GM19397 (cell line): ENCODE measurements around the gene CDS2.
"Not testable (repeated sequence)": the region's sequence is repeated elsewhere in the genome, so short reads cannot be mapped to it uniquely, and the experiment has no call there.

Experiments used
- ATAC-seq: cut with Tn5 transposase; IDR thresholded peaks from one replicate; pipeline ENCODE4 v1.9.1; 2021; ENCODE audit warnings: mild to moderate bottlenecking, moderate library complexity; ENCODE audit not compliant: unreplicated experiment

CDS2 gene

GRCh38 chr20:5126512-5127203, at the start of gene CDS2:
Gene CDS2, plus strand, starts transcription at chr20:5127008. Its CDS starts 85 bp downstream, at chr20:5127093.
- ATAC-seq: peak; percentile 93

DNA sequence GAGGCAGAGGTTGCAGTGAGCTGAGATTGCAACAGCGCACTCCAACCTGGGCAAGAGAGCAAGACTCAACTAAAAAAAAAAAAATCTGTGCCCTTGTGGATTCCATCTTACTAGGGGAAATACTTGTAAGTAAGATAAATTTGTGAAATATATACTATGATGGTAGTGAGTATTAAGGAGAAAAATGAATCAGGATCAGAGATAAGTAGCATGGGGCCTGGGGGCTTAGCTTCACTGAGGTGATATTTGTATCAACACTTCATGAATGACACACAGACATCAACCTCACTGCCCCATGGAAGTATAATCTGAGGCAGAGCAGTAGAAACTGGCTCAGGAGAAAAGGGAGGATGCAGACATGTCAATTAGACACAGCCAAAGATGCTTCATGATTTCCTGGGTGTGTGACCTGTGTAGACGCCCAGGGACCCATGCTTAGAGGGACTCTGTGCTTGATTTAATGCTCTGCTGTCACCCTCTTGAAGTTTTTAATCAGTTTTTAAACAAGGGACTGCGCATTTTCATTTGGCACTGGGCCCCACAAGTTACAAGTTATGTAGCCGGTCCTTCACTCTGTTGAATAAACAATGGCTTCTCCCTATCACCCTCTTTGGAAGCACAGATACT, 48.9 kb upstream of the CDS2 start:
- ATAC-seq: no peak

DNA sequence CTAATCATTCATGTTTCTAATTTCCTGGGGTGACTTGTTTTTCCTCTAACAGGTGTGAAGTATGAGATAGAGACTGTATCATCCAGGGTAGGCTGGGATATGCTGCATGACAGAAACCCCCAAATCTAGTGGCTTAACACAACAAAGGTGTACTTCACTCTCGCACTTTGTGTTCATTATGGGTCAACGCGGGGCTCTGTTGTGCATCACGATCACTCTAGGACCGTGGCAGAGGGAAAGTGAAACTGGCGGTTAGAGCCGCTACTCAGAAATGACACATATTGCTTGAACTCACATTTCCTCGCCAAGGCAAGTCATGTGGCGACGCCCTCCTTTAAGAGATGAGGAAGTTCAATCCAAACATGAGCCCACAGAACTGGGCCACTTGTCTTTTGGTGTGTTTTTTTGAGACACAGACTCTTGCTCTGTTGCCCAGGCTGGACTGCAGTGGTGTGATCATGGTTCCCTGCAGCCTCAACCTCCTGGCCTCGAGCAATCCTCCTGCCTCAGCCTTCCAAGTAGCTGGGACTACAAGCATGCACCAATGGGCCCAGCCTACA, 48.3 kb upstream of the CDS2 start:
- ATAC-seq: peak; percentile 96

DNA sequence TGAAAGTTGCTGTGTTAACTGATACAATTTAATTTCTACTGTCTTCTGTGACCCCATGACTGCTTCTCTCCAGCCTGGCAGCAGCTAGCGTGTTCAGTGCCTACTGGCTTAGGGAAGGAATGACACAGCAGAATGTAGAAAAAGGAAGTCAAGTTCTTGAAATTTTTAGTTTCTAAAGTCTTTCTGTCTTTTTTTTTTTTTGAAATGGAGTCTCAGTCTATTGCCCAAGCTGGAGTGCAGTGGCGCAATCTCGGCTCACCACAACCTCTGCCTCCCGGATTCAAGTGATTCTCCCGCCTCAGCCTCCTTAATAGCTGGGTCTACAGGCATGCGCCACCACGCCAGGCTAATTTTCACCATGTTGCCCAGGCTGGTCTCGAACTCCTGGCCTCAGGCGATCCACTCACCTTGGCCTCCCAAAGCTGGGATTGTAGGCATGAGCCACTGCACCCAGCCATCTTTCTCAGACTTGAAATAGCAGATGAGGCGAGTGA, 46.4 kb upstream of the CDS2 start:
- ATAC-seq: no peak

- no peak for ATAC-seq
These were observed 41.4 kb upstream of the CDS2 start for GRCh38 chr20:5085380-5085779.

GRCh38 chr20:5088688-5089087, 38.1 kb upstream of the CDS2 start:
- no peak for ATAC-seq

GRCh38 chr20:5090191-5090590, 36.6 kb upstream of the CDS2 start:
- ATAC-seq: no peak

DNA sequence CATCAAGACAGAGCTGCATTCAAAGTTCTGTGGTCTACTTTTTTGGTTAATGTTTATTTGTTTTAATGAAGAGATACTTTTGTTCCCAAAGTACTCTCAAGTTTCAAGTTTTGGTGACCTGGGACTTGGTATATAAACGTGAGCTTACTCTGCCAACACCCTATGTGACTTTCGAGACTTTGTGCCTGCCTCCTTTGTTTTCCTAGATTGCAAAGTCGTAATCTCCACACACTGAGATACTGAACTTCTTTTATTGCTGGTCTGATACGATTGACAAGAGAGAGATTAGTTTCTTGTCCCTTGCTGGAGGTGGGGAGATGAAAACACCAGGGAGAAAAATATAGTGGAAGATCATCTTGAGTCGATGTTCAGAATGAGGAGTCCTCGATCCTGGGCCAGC, 34.9 kb upstream of the CDS2 start:
- no peak for ATAC-seq

- ATAC-seq: no peak
These were observed 34.0 kb upstream of the CDS2 start for GRCh38 chr20:5092765-5093339.

GRCh38 chr20:5095454-5095853, 31.4 kb upstream of the CDS2 start:
- no peak for ATAC-seq

DNA sequence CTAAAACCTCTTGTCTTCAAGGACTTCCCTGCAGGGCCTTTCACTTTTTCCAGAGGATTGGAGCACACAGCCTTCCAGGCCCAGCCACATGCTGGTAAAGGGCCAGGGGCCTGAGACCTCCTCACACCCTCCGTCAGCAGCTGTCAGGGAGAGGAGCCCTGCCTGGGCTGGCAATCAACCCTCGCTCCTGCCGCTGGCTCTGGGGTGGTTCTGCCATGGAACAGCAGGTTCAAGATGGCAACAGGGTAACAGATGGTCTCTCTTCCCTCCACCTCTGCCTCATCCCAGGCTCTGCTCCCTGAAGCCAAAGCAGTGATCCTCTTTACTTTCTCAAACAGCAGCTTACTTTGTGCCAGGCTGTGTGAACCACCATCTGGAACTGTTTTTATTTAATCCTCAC, 30.9 kb upstream of the CDS2 start:
- ATAC-seq: no peak

GRCh38 chr20:5096463-5096862, 30.3 kb upstream of the CDS2 start:
- no peak for ATAC-seq

DNA sequence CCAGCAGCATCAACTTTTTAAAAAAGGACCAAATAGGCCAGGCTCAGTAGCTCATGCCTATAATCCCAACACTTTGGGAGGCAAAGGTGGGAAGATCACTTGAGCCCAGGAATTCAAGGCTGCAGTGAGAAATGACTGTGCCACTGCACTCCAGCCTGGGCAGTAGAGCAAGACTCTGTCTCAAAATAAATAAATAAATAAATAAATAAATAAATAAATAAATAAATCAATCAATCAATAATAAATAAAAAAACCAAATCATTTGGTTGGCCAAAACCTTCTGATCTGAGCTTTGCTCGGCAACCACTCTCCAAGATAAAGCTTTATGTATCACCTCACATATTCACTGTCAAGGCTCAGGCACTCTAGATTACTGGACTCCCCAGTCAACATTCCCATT, 27.8 kb upstream of the CDS2 start:
- not testable (repeated sequence) for ATAC-seq

GRCh38 chr20:5099909-5100308, 26.9 kb upstream of the CDS2 start:
- ATAC-seq: not testable (repeated sequence)

GRCh38 chr20:5100684-5101347, 26.0 kb upstream of the CDS2 start:
- ATAC-seq: no peak

DNA sequence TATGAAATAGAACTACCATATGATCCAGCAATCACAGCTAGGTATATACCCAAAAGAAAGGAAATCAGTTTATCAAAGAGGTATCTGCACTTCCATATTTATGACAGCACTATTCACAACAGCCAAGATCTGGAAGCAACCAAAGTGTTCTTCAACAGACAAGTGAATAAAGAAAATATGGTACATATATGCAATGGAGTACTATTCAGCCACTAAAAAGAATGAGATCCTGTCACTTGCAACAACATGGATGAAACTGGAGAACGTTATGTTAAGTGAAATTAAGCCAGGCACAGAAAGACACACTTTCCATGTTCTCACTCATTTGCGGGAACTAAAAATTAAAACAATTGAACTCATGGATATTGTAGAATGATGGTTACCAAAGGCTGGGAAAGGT, 22.3 kb upstream of the CDS2 start:
- ATAC-seq: no peak

DNA sequence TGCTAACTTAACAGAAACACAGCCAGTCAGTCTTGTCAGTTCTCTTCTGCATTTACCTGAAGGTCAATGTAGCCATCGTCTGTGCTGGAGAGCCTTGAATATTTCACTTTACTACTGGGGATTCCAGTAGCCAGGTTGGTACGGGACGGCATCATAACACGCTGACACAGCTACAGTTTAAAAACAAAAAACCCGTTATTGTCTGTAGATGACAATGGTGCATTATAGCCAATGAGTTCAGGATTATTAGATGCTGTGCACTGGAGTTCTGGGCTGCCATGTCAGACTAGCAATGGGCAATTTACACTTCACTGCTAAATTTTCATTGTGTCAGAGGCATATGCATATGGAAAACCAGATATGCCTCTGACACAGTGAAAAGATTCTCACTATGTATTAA, 17.5 kb upstream of the CDS2 start:
- no peak for ATAC-seq

- no peak for ATAC-seq
These were observed 13.2 kb upstream of the CDS2 start for GRCh38 chr20:5113615-5113986.

GRCh38 chr20:5114403-5114802, 12.4 kb upstream of the CDS2 start:
- ATAC-seq: no peak

GRCh38 chr20:5116875-5117274, 9.9 kb upstream of the CDS2 start:
- ATAC-seq: no peak
